ENCODE data around the gene MYOCD. TPM values are rescaled to one million over a fixed set of nuclear protein-coding genes. Genes with fewer than 3 reads are reported as not detected.
A peak's percentile ranks its signal among the peaks of the same experiment; 100 is the strongest.

MYOCD gene
- total RNA-seq, 1 donor, result under 0.01 TPM

DNA sequence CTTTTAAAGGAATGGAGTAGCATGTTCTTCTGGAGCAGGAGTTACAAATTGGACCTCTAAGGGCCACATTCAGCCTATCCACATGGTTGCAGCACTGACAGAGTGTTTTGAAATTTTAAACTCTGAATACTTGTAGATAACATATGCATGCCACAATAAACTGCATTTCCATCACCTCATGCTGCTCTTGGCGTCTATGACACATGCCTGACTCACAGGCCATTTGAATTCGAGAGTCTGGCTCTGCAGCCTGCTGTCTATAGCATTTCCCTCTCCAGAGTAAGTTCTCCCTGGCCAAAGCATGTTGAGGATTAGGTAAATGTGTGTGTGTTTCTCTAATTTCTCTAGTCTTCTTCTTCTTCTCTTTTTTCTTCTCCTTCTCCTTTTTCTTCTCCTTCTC lies 28.7 kb upstream of the MYOCD start:
- DNase-seq (ENCODE audit: insufficient read length, low spot score, missing footprints), result peak; percentile 74
- no peaks in the 10 kb centered on the region for H3K27me3 ChIP-seq (ENCODE audit: insufficient read depth, low read length)
- H2AFZ ChIP-seq (ENCODE audit: low read length), result no peak overlapping the region
- H3K9me3 ChIP-seq (ENCODE audit: low read depth, low read length), result no peaks in the 10 kb centered on the region
- H3K27ac ChIP-seq (ENCODE audit: low read depth, low read length), result peak overlapping the region; percentile 55
- H3K4me2 ChIP-seq (ENCODE audit: insufficient read depth, low read length), result no peak overlapping the region
- no peaks in the 10 kb centered on the region for H3K36me3 ChIP-seq (ENCODE audit: insufficient read depth, low read length)
- H3K4me3 ChIP-seq (ENCODE audit: insufficient read depth, low read length), result no peak overlapping the region
- H3K4me1 ChIP-seq (ENCODE audit: insufficient read depth, low read length), result peaks cover 14% of the 10 kb centered on the region
- TF ChIP-seq, protein P1, sequence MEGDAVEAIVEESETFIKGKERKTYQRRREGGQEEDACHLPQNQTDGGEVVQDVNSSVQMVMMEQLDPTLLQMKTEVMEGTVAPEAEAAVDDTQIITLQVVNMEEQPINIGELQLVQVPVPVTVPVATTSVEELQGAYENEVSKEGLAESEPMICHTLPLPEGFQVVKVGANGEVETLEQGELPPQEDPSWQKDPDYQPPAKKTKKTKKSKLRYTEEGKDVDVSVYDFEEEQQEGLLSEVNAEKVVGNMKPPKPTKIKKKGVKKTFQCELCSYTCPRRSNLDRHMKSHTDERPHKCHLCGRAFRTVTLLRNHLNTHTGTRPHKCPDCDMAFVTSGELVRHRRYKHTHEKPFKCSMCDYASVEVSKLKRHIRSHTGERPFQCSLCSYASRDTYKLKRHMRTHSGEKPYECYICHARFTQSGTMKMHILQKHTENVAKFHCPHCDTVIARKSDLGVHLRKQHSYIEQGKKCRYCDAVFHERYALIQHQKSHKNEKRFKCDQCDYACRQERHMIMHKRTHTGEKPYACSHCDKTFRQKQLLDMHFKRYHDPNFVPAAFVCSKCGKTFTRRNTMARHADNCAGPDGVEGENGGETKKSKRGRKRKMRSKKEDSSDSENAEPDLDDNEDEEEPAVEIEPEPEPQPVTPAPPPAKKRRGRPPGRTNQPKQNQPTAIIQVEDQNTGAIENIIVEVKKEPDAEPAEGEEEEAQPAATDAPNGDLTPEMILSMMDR (IDR thresholded peaks at IDR 0.05; ENCODE audit: extremely low read depth, low read depth, low read length), result no peak
- H4K20me1 ChIP-seq (ENCODE audit: insufficient read depth, low read length), result no peaks in the 10 kb centered on the region
- H3K79me2 ChIP-seq (ENCODE audit: insufficient read depth, low read length), result no peaks in the 10 kb centered on the region

DNA sequence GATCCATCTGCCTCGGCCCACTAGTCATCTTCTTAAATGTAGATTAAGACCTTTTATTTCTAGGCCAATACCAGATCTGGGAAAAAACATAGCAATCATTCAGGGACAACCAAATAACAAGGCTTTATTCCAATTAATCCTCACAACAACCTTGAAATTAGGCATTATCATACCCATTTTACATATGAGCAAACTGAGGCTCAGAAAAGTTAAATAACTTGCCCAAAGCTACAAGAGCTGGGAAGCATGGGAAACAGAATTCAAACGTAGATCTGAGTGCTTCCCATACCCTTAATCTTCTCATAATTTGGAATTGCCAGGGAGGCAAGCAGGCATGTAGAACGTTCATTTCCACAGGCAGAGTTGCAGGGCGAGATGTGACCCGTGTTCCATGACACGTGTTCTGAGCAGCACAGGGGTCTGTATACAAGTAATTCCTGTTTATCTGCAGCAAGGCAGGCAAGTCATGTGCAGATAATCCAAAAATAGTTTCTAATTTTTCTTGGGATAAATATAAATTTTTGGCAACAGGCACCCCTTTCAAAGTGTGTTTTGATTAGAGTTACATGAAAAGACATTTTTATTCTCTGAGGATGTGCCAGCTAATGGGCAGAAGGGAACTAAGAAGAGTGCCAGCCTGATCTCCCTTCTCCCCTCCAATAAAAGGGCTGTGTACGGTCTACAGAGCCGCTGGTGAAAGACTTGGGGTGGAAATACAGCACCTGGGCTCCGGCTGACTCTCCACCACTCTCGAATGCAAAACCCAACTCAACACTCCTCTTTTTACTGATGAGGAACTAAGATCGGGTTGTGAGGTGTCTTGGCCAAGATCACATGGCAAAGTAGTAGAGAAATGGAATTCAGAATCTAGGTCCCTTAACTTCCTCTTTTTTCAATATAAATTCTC lies 27.7 kb upstream of the MYOCD start:
- no peaks in the 10 kb centered on the region for H3K9me3 ChIP-seq (ENCODE audit: low read depth, low read length)
- H3K4me3 ChIP-seq (ENCODE audit: insufficient read depth, low read length), result no peak overlapping the region
- H3K36me3 ChIP-seq (ENCODE audit: insufficient read depth, low read length), result no peaks in the 10 kb centered on the region
- DNase-seq (ENCODE audit: insufficient read length, low spot score, missing footprints), result no peak
- no peak overlapping the region for H3K4me2 ChIP-seq (ENCODE audit: insufficient read depth, low read length)
- H3K27ac ChIP-seq (ENCODE audit: low read depth, low read length), result peak overlapping the region; percentile 55
- TF ChIP-seq, protein P1 (IDR thresholded peaks at IDR 0.05; ENCODE audit: extremely low read depth, low read depth, low read length), result no peak
- H3K27me3 ChIP-seq (ENCODE audit: insufficient read depth, low read length), result no peaks in the 10 kb centered on the region
- peaks cover 14% of the 10 kb centered on the region for H3K4me1 ChIP-seq (ENCODE audit: insufficient read depth, low read length)
- H2AFZ ChIP-seq (ENCODE audit: low read length), result no peak overlapping the region
- no peaks in the 10 kb centered on the region for H4K20me1 ChIP-seq (ENCODE audit: insufficient read depth, low read length)
- H3K79me2 ChIP-seq (ENCODE audit: insufficient read depth, low read length), result no peaks in the 10 kb centered on the region

DNA sequence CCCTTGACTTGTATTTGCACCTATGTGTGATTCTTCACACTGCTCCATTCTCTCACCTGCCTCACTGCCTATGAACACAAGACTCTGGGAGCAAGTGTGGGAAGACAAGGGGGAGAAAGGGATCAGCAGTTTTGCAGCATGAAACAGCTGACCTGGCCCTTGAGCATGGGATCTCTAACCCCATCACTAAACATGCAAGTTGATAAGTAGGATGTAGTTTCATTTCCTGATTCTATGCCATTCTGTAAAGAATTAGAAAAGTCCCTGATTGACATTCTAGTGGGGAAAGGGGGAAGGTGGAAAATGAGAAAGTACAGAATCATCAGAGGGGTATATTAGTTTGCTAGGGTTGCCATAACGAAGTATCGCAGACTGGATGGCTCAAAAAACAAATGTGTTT lies 25.3 kb upstream of the MYOCD start:
- no peak overlapping the region for H3K4me2 ChIP-seq (ENCODE audit: insufficient read depth, low read length)
- no peak for DNase-seq (ENCODE audit: insufficient read length, low spot score, missing footprints)
- no peak overlapping the region for H2AFZ ChIP-seq (ENCODE audit: low read length)
- no peaks in the 10 kb centered on the region for H4K20me1 ChIP-seq (ENCODE audit: insufficient read depth, low read length)
- H3K79me2 ChIP-seq (ENCODE audit: insufficient read depth, low read length), result no peaks in the 10 kb centered on the region
- no peaks in the 10 kb centered on the region for H3K9me3 ChIP-seq (ENCODE audit: low read depth, low read length)
- H3K36me3 ChIP-seq (ENCODE audit: insufficient read depth, low read length), result no peaks in the 10 kb centered on the region
- H3K4me1 ChIP-seq (ENCODE audit: insufficient read depth, low read length), result peaks cover 14% of the 10 kb centered on the region
- H3K4me3 ChIP-seq (ENCODE audit: insufficient read depth, low read length), result no peak overlapping the region
- H3K27ac ChIP-seq (ENCODE audit: low read depth, low read length), result no peak overlapping the region
- TF ChIP-seq, protein P1 (IDR thresholded peaks at IDR 0.05; ENCODE audit: extremely low read depth, low read depth, low read length), result no peak
- no peaks in the 10 kb centered on the region for H3K27me3 ChIP-seq (ENCODE audit: insufficient read depth, low read length)

DNA sequence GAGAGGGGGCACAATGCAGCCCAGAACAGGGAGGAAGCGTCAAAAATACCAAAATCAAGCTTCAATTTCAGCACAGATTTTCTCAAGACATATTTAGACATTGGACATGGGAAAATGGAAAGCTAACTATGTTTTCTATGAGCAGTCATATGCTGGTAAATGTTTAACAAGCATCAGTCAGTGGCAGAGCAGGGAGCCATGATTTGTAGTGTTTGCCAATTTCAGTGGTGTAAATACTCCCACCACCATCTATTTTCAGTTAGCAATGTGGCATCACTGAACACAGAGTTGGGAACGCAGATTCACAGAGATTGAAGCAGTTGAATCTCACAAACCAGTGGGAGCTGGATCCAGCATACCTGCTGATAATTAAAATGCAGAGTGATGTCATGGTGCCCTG lies 24.6 kb upstream of the MYOCD start:
- no peaks in the 10 kb centered on the region for H3K79me2 ChIP-seq (ENCODE audit: insufficient read depth, low read length)
- no peak overlapping the region for H3K4me2 ChIP-seq (ENCODE audit: insufficient read depth, low read length)
- no peak overlapping the region for H3K4me3 ChIP-seq (ENCODE audit: insufficient read depth, low read length)
- no peak overlapping the region for H3K27ac ChIP-seq (ENCODE audit: low read depth, low read length)
- peaks cover 14% of the 10 kb centered on the region for H3K4me1 ChIP-seq (ENCODE audit: insufficient read depth, low read length)
- no peaks in the 10 kb centered on the region for H4K20me1 ChIP-seq (ENCODE audit: insufficient read depth, low read length)
- no peaks in the 10 kb centered on the region for H3K9me3 ChIP-seq (ENCODE audit: low read depth, low read length)
- no peak for DNase-seq (ENCODE audit: insufficient read length, low spot score, missing footprints)
- TF ChIP-seq, protein P1 (IDR thresholded peaks at IDR 0.05; ENCODE audit: extremely low read depth, low read depth, low read length), result no peak
- no peaks in the 10 kb centered on the region for H3K36me3 ChIP-seq (ENCODE audit: insufficient read depth, low read length)
- no peaks in the 10 kb centered on the region for H3K27me3 ChIP-seq (ENCODE audit: insufficient read depth, low read length)
- H2AFZ ChIP-seq (ENCODE audit: low read length), result no peak overlapping the region
